ENCODE results near the gene CLRN3. TPM values are rescaled to one million over a fixed set of nuclear protein-coding genes. Genes with fewer than 3 reads are reported as not detected.

Gene CLRN3
- total RNA-seq, 4 donors from 2014 or later, result not detected

- no peak for TF ChIP-seq CTCF (IDR thresholded peaks at IDR 0.05; ENCODE audit: low read depth)
Measured at GRCh38 chr10:127933271-127933670, 40.5 kb upstream of the CLRN3 start.

GRCh38 chr10:127932521-127933270, 40.0 kb upstream of the CLRN3 start:
- TF ChIP-seq CTCF (IDR thresholded peaks at IDR 0.05; ENCODE audit: low read depth), result no peak

DNA sequence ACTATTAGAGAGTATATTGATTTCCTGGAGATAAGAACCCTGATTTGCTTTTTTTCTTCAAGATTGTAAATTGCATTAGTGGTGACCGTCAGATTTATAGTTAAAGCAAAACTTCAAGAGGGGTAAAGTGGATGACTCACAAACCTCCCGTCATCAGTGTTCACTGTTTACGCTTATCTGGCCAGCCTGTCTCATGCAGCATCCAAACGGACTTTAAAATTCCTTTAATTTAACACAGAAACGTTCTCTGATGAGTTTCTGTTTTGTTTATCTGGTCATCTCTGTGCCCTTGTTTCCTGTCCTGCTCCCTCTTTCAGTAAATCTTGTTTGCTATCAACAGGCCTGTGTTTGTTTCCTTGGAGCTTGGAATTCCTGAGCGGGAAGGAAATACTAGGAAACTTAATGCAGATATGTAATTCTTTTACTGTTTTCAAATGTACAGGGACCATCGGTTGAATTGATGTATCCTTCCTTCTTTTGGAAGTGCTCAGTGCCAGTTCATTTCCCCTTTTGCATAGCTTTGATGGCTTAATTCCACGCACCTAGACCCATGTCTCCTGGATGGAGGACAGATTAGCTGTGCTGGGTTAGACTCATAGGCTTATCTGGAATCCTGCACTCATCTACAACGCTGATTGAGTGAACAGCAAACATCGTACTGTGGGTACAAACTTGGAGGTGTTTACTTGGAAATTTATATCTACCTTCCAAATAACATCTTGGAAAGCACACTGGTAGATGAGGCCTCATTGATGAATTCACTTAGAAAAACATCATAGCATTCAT, 35.5 kb upstream of the CLRN3 start:
- TF ChIP-seq CTCF (IDR thresholded peaks at IDR 0.05; ENCODE audit: low read depth), result no peak

DNA sequence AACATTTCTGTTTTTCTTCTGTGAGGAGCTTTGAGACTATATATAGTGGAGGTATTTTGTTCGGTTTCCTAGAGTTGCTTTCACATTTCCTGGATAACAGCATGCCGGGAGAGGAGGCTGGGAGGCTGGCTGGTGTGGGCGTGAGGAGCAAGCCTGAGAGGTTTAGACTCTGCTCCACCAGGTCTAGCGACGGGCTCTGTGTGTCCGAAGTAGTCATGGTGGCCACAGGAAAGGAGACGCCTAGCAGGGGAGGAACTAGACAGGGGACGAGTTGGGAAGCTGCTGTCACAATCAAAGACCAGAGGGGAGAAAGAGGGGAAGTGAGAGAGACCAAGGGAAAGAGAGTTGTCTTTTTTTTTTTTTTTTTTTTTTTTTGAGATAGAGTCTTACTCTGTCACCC, 33.7 kb upstream of the CLRN3 start:
- no peak for TF ChIP-seq CTCF (IDR thresholded peaks at IDR 0.05; ENCODE audit: low read depth)

DNA sequence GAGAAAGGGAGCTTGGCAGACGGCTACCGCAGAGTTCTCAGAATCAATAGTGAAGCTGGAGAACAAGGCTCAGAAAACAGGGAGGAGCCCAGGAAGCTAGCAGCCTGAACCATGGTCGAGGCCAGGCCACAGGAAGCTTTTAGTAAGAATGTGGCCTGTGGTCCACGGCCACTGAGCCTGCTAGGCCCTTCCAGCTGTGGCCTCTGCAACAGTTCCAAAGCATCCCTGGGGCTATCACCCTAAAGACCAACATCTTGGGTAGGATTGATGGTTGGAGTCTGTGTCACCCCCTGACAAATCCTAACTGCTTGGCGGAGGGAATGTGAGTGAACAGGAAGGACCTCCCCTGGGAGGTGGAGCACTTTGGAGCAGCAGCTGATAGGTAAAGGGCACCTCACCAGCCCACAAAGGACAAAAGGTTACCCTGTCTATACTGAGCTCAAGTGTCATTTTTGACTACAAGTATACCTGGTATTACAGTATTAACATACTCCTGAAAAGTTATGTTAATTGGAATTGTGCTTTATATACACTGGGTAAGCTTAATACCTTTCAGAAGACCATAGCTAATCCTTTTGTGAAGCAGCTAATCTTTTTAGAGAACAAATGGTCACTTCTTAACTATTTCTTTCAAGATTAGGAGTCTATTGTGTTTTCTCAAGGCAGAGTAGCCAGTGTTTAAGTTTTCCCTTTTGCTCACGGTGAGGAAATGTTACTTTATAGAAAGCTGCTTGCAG, 32.9 kb upstream of the CLRN3 start:
- TF ChIP-seq CTCF (IDR thresholded peaks at IDR 0.05; ENCODE audit: low read depth), result no peak

DNA sequence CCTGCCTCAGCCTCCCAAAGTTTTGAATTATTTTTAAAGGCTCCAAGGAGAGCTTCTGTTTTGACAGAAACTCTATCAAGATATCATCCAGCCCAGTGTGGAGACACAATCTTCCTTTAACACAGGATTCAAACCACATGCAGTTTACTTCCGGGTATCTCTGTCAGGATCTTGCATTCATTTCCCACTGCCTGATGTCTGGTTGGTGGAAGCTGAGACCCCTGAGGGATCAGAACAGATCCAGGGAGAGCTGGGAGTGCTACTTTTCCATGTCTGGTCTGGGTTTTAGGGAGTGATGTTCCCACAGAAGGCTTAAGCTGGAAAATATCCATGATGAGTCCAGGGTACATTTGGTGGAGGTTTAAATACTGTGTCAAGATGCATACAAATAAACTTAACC, 30.9 kb upstream of the CLRN3 start:
- TF ChIP-seq CTCF (IDR thresholded peaks at IDR 0.05; ENCODE audit: low read depth), result no peak

Measured in subcutaneous adipose tissue (tissue), 4 donors.